ENCODE results near the gene SEL1L3. TPM values are rescaled to one million over a fixed set of nuclear protein-coding genes. Genes with fewer than 3 reads are reported as not detected.

The SEL1L3 gene
- total RNA-seq, 2 experiments from 2014 or later: 88.3 to 91.3 TPM

GRCh38 chr4:25756503-25756902, 106.3 kb downstream of the SEL1L3 start:
- H3K9me3 Mint-ChIP-seq: no peaks in the 10 kb centered on the region
- POLR2A ChIA-PET: no interaction called here
- H3K27me3 Mint-ChIP-seq: no peaks in the 10 kb centered on the region
- H3K27ac Mint-ChIP-seq: no peak overlapping the region
- H3K4me3 Mint-ChIP-seq: no peak overlapping the region
- peaks cover 58% of the 10 kb centered on the region for H3K36me3 Mint-ChIP-seq (ENCODE audit: low read depth)
- H3K4me1 Mint-ChIP-seq: no peaks in the 10 kb centered on the region
- DNase-seq: no peak
- CTCF ChIA-PET: interaction anchor here (3.1 kb wide), 1 partner anchor 12 kb away, joined by 12 read pairs; no protein-coding TSS in a partner anchor

DNA sequence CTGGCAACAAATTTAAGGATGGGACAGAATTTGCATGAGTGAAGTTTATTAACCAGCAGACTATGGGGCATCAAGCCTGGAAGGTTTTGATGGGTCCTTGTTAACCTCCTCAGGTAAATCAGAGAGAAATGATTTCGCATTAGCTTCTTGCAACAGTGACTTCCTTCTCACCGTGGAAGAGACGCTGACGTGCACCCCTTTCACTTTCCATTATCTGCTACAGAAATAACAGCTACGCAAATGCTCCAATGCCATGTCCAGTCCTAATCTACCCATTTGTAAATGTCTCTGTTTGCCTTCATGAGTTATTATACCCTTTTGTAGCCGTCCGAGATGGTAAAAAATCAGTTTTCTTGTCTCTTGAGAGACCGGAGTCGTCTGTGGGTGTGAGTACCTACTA, 106.9 kb downstream of the SEL1L3 start:
- Mint-ChIP-seq H3K4me1 (no peaks in the 10 kb centered on the region), H3K4me3 (no peak overlapping the region), H3K9me3 (no peaks in the 10 kb centered on the region), H3K27me3 (no peaks in the 10 kb centered on the region), H3K27ac (no peak overlapping the region), H3K36me3 (ENCODE audit: low read depth) (peaks cover 59% of the 10 kb centered on the region)
- DNase-seq: no peak
- ChIA-PET POLR2A (no interaction called here), CTCF (interaction anchor here (3.1 kb wide), 1 partner anchor 12 kb away, joined by 12 read pairs; no protein-coding TSS in a partner anchor)

- Mint-ChIP-seq H3K36me3 (ENCODE audit: low read depth) (peaks cover 46% of the 10 kb centered on the region), H3K4me3 (no peak overlapping the region), H3K9me3 (no peaks in the 10 kb centered on the region), H3K4me1 (no peaks in the 10 kb centered on the region), H3K27ac (no peak overlapping the region), H3K27me3 (no peaks in the 10 kb centered on the region)
- POLR2A ChIA-PET: no interaction called here
- CTCF ChIA-PET: no interaction called here
- no peak for DNase-seq
Measured at GRCh38 chr4:25753239-25753638, 109.5 kb downstream of the SEL1L3 start.

- ChIA-PET POLR2A (no interaction called here), CTCF (no interaction called here)
- Mint-ChIP-seq H3K4me3 (no peak overlapping the region), H3K27ac (no peak overlapping the region), H3K9me3 (no peaks in the 10 kb centered on the region), H3K27me3 (no peaks in the 10 kb centered on the region), H3K36me3 (ENCODE audit: low read depth) (peaks cover 47% of the 10 kb centered on the region), H3K4me1 (no peaks in the 10 kb centered on the region)
- no peak for DNase-seq
Measured at GRCh38 chr4:25750874-25751273, 111.9 kb downstream of the SEL1L3 start.

DNA sequence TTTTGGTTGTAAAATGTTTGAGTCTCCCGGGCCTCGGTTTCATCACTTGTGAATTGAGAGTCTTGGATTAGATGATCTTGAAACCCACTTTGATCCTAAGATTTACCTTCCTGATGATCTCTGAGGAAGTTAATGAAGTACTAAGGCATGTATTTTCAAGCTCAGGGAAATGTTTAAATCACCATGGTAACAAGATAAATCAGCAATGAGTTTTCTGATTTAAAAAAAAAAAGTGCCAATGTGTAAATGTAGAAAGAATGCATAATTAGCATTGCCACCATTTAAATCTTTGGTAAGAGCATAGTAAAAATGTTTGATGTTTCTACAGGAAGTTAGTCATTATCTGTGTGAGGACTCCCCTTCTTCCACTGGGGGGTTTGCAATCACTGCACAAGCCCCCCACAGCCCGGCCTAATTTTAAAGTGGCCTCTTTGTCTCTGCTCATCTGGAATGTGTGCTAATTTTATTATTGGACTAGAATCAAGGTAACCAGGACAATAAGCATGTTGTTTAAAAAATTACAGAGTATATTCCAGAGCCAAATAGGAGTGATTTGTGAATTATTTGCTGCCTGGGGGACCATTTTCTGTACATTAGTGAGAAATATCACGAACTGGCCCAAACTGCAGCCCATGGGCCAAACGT, 113.5 kb downstream of the SEL1L3 start:
- H3K36me3 Mint-ChIP-seq (ENCODE audit: low read depth): peaks cover 38% of the 10 kb centered on the region
- POLR2A ChIA-PET: no interaction called here
- no peaks in the 10 kb centered on the region for H3K27me3 Mint-ChIP-seq
- no peaks in the 10 kb centered on the region for H3K4me1 Mint-ChIP-seq
- CTCF ChIA-PET: no interaction called here
- no peak overlapping the region for H3K4me3 Mint-ChIP-seq
- no peak for DNase-seq
- H3K9me3 Mint-ChIP-seq: no peaks in the 10 kb centered on the region
- no peak overlapping the region for H3K27ac Mint-ChIP-seq

DNA sequence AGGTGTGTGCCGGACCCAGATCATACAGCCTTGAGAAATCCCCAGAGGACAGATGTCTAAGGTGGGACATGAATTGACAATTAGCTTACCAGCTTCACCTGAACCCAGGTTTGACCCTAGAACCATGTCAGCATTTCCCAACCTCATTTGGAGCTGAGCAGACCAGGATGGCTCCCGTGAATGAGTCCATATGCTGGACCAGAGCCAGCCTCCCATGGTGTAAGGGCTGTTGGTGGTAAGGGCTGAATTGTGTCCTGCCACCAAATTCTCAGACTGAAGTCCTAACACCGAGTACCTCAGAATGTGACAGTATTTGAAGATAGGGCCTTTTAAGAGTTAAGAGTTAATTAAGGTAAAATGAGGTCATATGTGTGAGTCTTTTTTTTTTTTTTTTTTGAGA, 118.8 kb downstream of the SEL1L3 start:
- no peaks in the 10 kb centered on the region for H3K9me3 Mint-ChIP-seq
- ChIA-PET CTCF (no interaction called here), POLR2A (no interaction called here)
- no peaks in the 10 kb centered on the region for H3K27me3 Mint-ChIP-seq
- no peaks in the 10 kb centered on the region for H3K4me1 Mint-ChIP-seq
- no peak overlapping the region for H3K27ac Mint-ChIP-seq
- peaks cover 25% of the 10 kb centered on the region for H3K36me3 Mint-ChIP-seq (ENCODE audit: low read depth)
- DNase-seq: no peak
- no peak overlapping the region for H3K4me3 Mint-ChIP-seq

DNA sequence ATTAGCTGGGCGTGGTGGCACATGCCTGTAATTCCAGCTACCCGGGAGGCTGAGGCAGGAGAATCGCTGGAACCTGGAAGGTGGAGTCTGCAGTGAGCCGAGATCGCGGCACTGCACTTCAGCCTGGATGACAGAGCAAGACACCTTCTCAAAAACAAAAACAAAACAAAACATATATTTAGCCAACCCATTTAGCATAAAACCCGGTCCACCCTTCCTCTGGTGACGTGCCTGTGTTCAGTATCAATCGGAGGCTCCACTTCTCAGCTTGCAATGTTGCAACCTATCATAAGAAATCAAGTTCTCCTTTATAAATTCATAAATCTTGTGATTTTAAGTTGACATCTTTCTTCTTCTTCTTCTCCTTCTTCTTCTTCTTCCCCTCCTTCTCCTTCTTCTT, 133.2 kb downstream of the SEL1L3 start:
- Mint-ChIP-seq H3K9me3 (no peaks in the 10 kb centered on the region), H3K27me3 (no peaks in the 10 kb centered on the region), H3K36me3 (ENCODE audit: low read depth) (no peaks in the 10 kb centered on the region)

DNA sequence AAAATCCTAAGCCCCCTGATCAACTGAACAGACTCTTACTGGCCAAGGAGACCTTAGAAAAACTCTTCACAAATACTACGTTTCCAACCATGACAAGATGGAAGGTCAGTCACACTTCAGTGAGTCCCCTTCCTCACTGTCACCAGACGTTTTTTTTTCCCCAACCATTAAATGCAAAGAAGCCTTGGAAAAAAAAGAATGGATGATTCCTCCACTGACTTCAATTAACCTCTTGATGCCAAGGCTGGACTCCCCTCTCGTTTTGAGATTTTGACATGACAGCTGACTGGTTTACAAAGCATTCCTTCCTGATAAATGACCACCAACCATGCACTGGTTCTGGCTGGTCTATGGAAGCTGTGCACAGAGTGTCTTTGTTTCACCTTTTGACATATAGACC, 133.9 kb downstream of the SEL1L3 start:
- H3K27me3 Mint-ChIP-seq: no peaks in the 10 kb centered on the region

More for the DNA sequence above, 133.2 kb downstream of the SEL1L3 start:
- Mint-ChIP-seq H3K27ac (no peak overlapping the region), H3K4me3 (no peak overlapping the region), H3K4me1 (no peaks in the 10 kb centered on the region)
- DNase-seq: no peak
- ChIA-PET POLR2A (no interaction called here), CTCF (no interaction called here)

DNA sequence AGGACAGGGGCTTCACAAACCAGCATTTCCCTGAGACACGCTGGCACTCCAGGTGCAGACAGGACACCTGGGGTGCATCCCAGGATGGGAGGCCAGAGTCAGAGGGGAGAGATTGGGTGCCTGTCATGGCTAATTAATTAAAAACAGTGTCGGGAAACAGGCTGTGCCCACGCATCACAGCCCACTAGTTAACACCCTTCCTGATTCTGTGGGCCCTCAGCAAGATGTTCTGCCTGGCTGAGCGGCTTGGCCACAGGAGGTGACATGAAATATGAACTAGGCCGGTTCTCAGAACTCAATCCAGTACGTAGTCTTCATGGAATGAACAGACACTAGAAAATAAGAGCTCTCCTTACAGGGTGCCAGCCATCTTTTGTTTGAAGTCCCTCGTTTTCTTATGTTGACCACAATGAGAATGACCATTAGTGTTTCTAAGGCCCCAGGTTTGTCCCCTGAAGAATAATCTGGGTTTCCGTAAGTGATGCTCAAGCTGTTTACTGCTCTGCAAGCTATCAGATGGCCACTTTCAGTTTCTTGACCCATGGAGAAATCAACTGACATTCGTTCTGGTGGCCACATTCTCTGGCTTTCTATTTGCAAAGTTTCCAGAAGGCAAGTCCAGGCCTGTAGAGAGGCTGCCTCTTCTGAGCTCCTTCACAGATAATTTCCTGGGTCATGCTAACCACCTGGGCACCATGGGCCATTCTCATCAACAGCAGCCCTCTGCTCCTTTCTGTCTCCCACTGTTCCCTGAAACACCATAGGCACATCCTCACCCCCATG, 134.9 kb downstream of the SEL1L3 start:
- DNase-seq: no peak
- ChIA-PET CTCF (no interaction called here), POLR2A (no interaction called here)
- Mint-ChIP-seq H3K4me3 (no peak overlapping the region), H3K27ac (no peak overlapping the region), H3K9me3 (no peaks in the 10 kb centered on the region), H3K36me3 (ENCODE audit: low read depth) (no peaks in the 10 kb centered on the region), H3K4me1 (no peaks in the 10 kb centered on the region), H3K27me3 (no peaks in the 10 kb centered on the region)

More for the DNA sequence above, 133.9 kb downstream of the SEL1L3 start:
- ChIA-PET CTCF (no interaction called here), POLR2A (no interaction called here)
- no peak for DNase-seq
- no peaks in the 10 kb centered on the region for H3K4me1 Mint-ChIP-seq
- no peaks in the 10 kb centered on the region for H3K36me3 Mint-ChIP-seq (ENCODE audit: low read depth)
- no peak overlapping the region for H3K4me3 Mint-ChIP-seq
- no peaks in the 10 kb centered on the region for H3K9me3 Mint-ChIP-seq
- H3K27ac Mint-ChIP-seq: no peak overlapping the region

- H3K4me1 Mint-ChIP-seq: no peaks in the 10 kb centered on the region
- ChIA-PET POLR2A (no interaction called here), CTCF (no interaction called here)
- DNase-seq: no peak
- H3K9me3 Mint-ChIP-seq: no peaks in the 10 kb centered on the region
- H3K4me3 Mint-ChIP-seq: no peak overlapping the region
- no peaks in the 10 kb centered on the region for H3K36me3 Mint-ChIP-seq (ENCODE audit: low read depth)
- no peak overlapping the region for H3K27ac Mint-ChIP-seq
- H3K27me3 Mint-ChIP-seq: no peaks in the 10 kb centered on the region
Measured at GRCh38 chr4:25725870-25726269, 136.9 kb downstream of the SEL1L3 start.

- no peak overlapping the region for H3K27ac Mint-ChIP-seq
- no peaks in the 10 kb centered on the region for H3K9me3 Mint-ChIP-seq
- no peaks in the 10 kb centered on the region for H3K4me1 Mint-ChIP-seq
- POLR2A ChIA-PET: no interaction called here
- H3K36me3 Mint-ChIP-seq (ENCODE audit: low read depth): no peaks in the 10 kb centered on the region
- no peak overlapping the region for H3K4me3 Mint-ChIP-seq
- CTCF ChIA-PET: no interaction called here
- DNase-seq: no peak
- H3K27me3 Mint-ChIP-seq: no peaks in the 10 kb centered on the region
Measured at GRCh38 chr4:25723409-25723808, 139.4 kb downstream of the SEL1L3 start.

DNA sequence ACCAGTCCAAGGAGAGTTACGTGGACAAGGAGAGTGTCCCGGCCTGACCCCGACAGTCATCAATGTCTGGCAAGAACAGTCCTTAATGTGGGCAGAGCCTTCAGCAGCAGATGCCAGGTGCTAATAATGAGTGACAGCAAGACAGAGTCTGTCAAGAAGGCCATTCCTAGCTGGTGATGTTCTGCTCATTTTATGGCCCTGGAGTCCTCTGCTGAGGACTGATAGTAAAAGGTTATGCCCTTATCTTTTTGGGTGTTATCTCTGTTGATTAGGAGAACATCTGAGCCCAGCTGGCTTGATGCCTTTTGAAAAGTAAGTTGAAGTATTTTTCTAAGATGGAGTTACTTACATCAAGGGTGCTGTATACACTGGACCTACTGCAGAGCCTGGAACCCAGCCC, 139.8 kb downstream of the SEL1L3 start:
- ChIA-PET POLR2A (no interaction called here), CTCF (no interaction called here)
- DNase-seq: no peak
- no peaks in the 10 kb centered on the region for H3K9me3 Mint-ChIP-seq
- H3K27me3 Mint-ChIP-seq: no peaks in the 10 kb centered on the region
- no peaks in the 10 kb centered on the region for H3K36me3 Mint-ChIP-seq (ENCODE audit: low read depth)
- H3K4me3 Mint-ChIP-seq: no peak overlapping the region
- H3K4me1 Mint-ChIP-seq: no peaks in the 10 kb centered on the region
- no peak overlapping the region for H3K27ac Mint-ChIP-seq

- Mint-ChIP-seq H3K4me1 (no peaks in the 10 kb centered on the region), H3K36me3 (ENCODE audit: low read depth) (no peaks in the 10 kb centered on the region), H3K27ac (no peak overlapping the region), H3K4me3 (no peak overlapping the region), H3K27me3 (no peaks in the 10 kb centered on the region), H3K9me3 (peaks cover 2% of the 10 kb centered on the region)
- POLR2A ChIA-PET: no interaction called here
- CTCF ChIA-PET: no interaction called here
- no peak for DNase-seq
Measured at GRCh38 chr4:25713812-25714211, 149.0 kb downstream of the SEL1L3 start.

- DNase-seq: no peak
- Mint-ChIP-seq H3K4me3 (no peak overlapping the region), H3K36me3 (ENCODE audit: low read depth) (no peaks in the 10 kb centered on the region), H3K4me1 (no peaks in the 10 kb centered on the region), H3K27ac (no peak overlapping the region), H3K9me3 (peaks cover 2% of the 10 kb centered on the region), H3K27me3 (no peaks in the 10 kb centered on the region)
- ChIA-PET CTCF (no interaction called here), POLR2A (no interaction called here)
Measured at GRCh38 chr4:25712611-25713010, 150.2 kb downstream of the SEL1L3 start.

Measured in activated CD4-positive, alpha-beta memory T cell treated with anti-CD3 and anti-CD28 coated beads, Interleukin-2, amount 10 ng/mL, durations not matched to agents 7 days and 5 days (primary cell).